ENCODE measurements around the gene GPC5. TPM values are rescaled to one million over a fixed set of nuclear protein-coding genes. Genes with fewer than 3 reads are reported as not detected.
"Not testable (repeated sequence)": the region's sequence is repeated elsewhere in the genome, so short reads cannot be mapped to it uniquely, and the experiment has no call there.

GPC5 gene
- total RNA-seq, 1 donor from 2014 or later = 2.5 TPM

DNA sequence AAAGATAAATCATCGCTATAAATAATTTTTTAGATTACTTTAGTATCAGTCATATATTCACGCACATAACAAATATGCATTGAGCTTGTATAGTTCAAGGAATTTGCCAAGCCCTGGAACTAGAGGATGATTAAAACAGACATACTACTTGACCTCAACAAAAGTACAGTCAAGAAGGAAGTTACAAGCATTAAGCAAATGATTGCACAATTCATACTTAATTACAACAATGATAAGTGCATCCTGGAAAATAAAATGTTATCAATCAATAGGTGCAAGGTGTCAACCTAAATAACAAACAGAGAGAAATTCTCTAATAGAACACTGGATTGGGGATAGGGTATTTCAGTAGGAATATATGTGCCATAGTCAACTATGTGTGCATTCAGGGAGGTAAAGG lies 491.2 kb downstream of the GPC5 start:
- no peak for ATAC-seq

GRCh38 chr13:91891141-91891540 lies 492.7 kb downstream of the GPC5 start:
- intact Hi-C loops (cut with DNase I) = no loop called here
- DNase-seq (ENCODE audit: low spot score) (no peak), ATAC-seq (no peak)

More for the DNA sequence above, 491.2 kb downstream of the GPC5 start:
- no peak for DNase-seq (ENCODE audit: low spot score)
- intact Hi-C loops (cut with DNase I) = no loop called here

DNA sequence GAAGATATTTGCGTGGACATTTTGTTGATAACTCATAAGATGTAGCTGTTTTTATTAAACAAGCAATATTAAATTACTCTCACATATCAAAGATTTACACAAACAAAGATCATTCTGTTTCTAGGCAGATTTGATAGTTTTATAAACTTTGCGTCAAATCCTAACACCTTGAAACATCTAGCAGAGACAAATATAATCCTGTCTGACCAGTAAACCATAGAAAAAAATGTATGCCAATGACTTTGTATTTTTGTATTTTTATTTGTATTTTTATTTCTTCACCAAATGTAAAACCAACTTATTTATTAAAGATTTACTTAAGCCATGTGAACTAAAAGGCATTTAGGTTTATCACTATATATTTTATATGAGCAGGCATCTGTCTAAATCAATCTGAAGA lies 494.6 kb downstream of the GPC5 start:
- intact Hi-C loops (cut with DNase I) = no loop called here
- DNase-seq (ENCODE audit: low spot score) (no peak), ATAC-seq (no peak)

- no peak for DNase-seq (ENCODE audit: low spot score)
- ATAC-seq = no peak
- intact Hi-C loops (cut with DNase I) = no loop called here
These were observed 495.9 kb downstream of the GPC5 start for GRCh38 chr13:91894316-91894715.

DNA sequence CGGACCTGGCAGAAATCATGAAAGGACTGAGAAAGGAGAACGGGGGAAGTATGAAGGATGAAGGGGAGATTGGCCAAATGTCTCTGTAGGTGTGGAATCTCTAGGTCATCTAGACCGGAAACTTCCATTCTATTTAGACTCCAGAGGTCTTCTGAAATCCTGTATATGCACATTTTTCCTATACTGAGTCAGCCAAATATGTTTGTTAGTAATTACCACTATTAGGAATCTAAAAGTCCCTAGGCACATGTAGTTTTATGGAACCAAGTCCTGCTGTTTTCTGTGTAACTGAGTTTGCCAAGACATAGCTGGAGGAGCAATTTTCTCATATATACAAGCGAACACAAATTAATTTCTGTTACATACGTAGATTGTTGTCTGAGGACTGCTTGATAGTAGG lies 498.1 kb downstream of the GPC5 start:
- no peak for DNase-seq (ENCODE audit: low spot score)
- intact Hi-C loops (cut with DNase I) = no loop called here
- no peak for ATAC-seq

GRCh38 chr13:91898986-91899385 lies 500.6 kb downstream of the GPC5 start:
- intact Hi-C loops (cut with DNase I); DNase-seq (ENCODE audit: low spot score); ATAC-seq: not testable (repeated sequence)

DNA sequence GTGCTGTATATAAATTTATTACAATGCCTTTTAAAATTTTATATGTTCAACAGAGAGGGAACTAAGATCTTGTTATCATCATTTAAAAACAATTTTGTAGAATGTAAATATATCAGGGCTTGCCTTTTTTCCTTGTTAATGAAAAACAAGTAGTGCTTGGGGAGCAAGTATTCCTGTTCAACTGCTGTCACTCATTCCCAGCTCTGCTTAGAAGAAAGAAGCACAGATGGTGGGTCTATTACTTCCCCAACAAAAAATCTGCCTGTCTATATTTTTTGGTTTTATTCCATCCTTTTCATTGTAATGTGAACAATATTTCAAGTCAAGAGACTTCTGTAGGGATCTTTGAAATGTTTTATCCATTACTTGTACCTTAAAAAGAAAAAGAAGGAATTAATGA lies 503.9 kb downstream of the GPC5 start:
- ATAC-seq = no peak
- DNase-seq (ENCODE audit: low spot score) = no peak
- intact Hi-C loops (cut with DNase I) = loop anchor here (10.0 kb wide), 1 partner anchor 203 kb away; no protein-coding TSS in a partner anchor

DNA sequence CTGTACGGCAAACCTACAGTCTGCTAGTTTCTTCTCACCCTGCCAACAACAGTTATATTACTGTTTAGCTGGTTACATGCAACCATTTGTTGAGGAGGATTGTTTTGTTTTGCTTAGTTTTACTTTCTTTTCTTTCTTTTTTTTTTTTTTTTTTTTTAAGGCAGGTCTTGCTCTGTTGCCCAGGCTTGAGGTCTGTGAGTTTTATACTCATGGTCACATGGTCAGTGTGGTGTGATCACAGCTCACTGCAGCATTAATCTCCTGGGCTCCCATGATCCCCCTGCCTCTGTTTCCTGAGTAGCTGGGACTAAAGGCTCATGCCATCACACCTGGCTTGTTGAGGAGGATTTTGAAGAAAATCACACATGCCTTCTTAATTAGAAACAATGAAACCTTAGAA lies 505.6 kb downstream of the GPC5 start:
- intact Hi-C loops (cut with DNase I) = loop anchor here (10.0 kb wide), 1 partner anchor 201 kb away; no protein-coding TSS in a partner anchor
- ATAC-seq (no peak), DNase-seq (ENCODE audit: low spot score) (no peak)

DNA sequence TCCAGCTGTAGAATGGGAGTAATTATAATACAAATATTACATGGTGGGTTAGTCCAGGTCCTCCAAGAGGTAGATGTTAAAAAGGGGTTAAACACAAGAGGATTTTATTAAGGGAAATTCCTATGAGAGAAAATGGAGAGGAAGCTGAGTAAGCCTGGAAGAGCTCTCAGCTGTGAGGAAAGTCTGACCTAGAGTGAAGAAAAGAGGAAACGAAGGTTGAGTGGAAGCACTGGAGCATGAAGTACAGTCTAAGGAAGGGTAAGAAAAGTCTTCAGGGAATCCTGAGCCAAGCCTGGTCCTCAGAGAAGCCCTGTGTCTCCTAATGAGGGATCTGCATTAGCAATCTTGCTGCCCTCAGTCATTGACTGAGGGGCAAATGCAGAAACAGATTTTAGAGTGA lies 506.2 kb downstream of the GPC5 start:
- ATAC-seq = no peak
- no peak for DNase-seq (ENCODE audit: low spot score)
- intact Hi-C loops (cut with DNase I) = loop anchor here (10.0 kb wide), 1 partner anchor 200 kb away; no protein-coding TSS in a partner anchor

GRCh38 chr13:91907398-91907797 lies 509.0 kb downstream of the GPC5 start:
- DNase-seq (ENCODE audit: low spot score) = no peak
- no peak for ATAC-seq
- intact Hi-C loops (cut with DNase I) = loop anchor here (10.0 kb wide), 1 partner anchor 197 kb away; no protein-coding TSS in a partner anchor

DNA sequence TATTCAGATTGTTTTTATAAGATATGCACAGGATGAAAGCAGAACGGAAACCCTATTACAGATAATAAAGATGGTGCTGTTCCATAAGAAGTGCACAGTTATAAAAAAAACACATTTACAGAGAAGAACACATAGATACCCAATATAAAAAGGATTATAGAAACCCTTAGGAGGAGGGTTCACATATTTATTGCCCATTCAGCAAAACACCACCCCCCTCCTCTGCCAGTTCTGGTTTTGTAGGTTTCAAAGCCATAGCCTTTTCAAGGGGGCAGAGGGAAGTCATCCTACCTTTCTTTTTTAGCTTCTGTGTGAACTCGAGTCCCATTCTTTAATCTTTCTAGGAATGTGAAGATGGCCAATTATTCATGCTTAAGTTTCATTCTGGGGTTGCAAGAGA lies 511.2 kb downstream of the GPC5 start:
- ATAC-seq (no peak), DNase-seq (ENCODE audit: low spot score) (no peak)
- intact Hi-C loops (cut with DNase I) = loop anchor here (10.0 kb wide), 1 partner anchor 195 kb away; no protein-coding TSS in a partner anchor

GRCh38 chr13:91922969-91923592 lies 524.7 kb downstream of the GPC5 start:
- ATAC-seq = no peak
- no peak for DNase-seq (ENCODE audit: low spot score)
- intact Hi-C loops (cut with DNase I) = no loop called here

DNA sequence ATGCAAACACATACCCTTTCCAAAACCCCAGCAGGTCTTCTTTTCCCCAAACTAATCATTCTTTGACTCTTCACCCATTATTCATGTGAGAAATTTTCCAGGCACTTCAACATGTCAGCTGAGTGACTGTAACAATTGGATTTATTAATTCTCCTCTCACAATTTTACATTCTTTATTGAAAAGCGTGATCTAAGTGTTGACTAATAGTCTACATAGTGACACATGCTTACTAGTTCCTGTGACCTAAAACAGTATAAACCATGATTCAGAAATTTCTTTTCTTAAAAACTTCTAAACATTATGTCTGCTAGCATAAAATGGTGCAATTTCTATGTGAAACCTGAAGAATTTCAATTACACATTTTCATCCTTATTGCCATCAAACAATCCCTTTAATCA lies 532.3 kb downstream of the GPC5 start:
- intact Hi-C loops (cut with DNase I) = no loop called here
- no peak for DNase-seq (ENCODE audit: low spot score)
- no peak for ATAC-seq

DNA sequence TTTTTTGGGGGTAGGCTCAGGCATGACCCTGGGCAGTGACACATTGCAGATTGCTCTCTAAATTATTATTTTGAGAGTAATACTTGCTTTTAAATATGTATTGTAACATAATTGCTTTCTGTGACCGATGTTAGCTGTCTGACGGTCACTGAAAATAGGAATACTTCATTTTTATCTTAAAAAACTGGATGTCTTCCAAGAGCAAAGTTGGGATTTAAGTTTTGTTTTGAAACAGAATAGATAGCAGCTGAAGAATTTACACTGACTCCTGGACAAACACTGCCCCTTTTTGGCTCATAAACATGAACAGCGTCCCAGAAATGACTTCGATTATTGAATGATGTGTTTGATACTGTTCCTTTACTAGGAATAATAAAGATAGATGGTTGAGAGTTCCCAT lies 535.9 kb downstream of the GPC5 start:
- ATAC-seq (no peak), DNase-seq (ENCODE audit: low spot score) (no peak)

GRCh38 chr13:91946498-91947070 lies 548.2 kb downstream of the GPC5 start:
- intact Hi-C loops (cut with DNase I) = no loop called here
- DNase-seq (ENCODE audit: low spot score) = no peak
- ATAC-seq = no peak

More for the DNA sequence above, 535.9 kb downstream of the GPC5 start:
- intact Hi-C loops (cut with DNase I) = no loop called here

DNA sequence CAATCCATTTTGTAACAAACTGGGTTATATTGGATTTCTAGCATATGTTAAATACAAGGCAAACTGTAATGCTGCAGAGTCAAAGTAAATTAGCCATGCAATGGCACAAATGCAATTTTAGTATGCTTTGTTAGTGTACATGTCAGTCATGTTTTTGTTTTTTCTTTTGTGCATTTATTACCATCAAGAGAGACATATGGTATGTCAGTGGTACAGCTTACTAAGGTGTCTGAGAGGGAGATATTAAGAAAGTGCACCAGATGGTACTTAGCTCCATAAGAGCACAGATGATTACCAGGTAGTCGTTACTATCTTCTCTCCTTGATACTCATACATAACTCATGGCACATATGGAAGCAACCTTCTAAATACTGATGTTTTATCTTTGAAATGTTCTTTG lies 550.3 kb downstream of the GPC5 start:
- ATAC-seq (no peak), DNase-seq (ENCODE audit: low spot score) (no peak)
- intact Hi-C loops (cut with DNase I) = no loop called here

- DNase-seq (ENCODE audit: low spot score) = no peak
- ATAC-seq = no peak
- intact Hi-C loops (cut with DNase I) = no loop called here
These were observed 552.4 kb downstream of the GPC5 start for GRCh38 chr13:91950803-91951202.

GRCh38 chr13:91955546-91956355 lies 557.3 kb downstream of the GPC5 start:
- DNase-seq (ENCODE audit: low spot score) = no peak
- ATAC-seq = peak; percentile 15
- intact Hi-C loops (cut with DNase I) = no loop called here

DNA sequence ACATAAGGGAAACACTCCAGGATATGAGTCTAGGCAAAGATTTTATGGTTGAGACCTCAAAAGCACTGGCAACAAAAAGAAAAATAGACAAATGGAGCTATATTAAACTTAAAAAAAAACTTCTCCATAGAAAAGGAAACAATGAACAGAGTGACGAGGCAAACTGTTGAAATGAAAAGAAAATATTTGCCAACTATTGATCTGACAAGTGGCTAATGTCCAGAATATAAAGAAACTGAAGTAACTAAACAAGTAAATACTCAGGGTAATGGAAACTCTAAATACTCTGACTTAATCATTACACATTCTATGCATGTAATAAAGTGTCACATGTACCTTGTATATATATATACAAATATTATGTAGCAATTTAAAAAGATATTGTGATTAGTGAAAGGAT lies 562.5 kb downstream of the GPC5 start:
- intact Hi-C loops (cut with DNase I) = no loop called here
- DNase-seq (ENCODE audit: low spot score) = no peak
- no peak for ATAC-seq

DNA sequence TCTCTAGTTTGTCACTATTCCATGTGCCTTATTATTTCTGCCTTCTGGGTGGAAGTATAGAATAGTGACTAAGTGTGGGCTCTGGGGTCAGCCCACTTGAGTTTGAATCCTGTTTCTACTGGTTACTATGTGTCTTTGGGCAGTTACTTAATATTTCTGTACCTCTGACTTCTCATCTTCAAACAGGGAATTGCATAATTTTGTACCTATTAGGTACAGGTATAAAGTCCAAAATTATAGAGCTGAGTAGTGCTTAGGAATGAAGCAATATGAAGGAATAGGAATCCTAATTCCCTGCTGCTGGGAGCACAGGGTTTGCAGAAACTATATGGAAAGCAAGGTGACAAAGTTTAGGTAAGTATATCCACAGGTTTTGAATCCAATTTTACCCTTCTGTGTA lies 564.5 kb downstream of the GPC5 start:
- DNase-seq (ENCODE audit: low spot score) (no peak), ATAC-seq (no peak)
- intact Hi-C loops (cut with DNase I) = no loop called here
